ENCODE results near the gene ZNF639. TPM values are rescaled to one million over a fixed set of nuclear protein-coding genes. Genes with fewer than 3 reads are reported as not detected.
A peak's percentile ranks its signal among the peaks of the same experiment; 100 is the strongest.

Gene ZNF639
- total RNA-seq, 2 donors from 2014 or later: 46.4 to 47.2 TPM

- peak in 1 of 2 donors; percentile 62 for TF ChIP-seq CTCF (IDR thresholded peaks at IDR 0.05)
- H3K4me3 ChIP-seq: peak overlapping the region in 1 of 2 donors; percentile 92
- peak overlapping the region; percentile 97 to 98 for H3K27ac ChIP-seq
- H3K4me1 ChIP-seq: peaks cover 0 to 33% of the 10 kb centered on the region in 2 donors
- no peaks in the 10 kb centered on the region for H3K27me3 ChIP-seq
- no peaks in the 10 kb centered on the region for H3K9me3 ChIP-seq
- DNase-seq (ENCODE audit: low spot score): no peak
- peaks cover 11% of the 10 kb centered on the region for H3K36me3 ChIP-seq
Observed at GRCh38 chr3:179321668-179322285, 1.1 kb upstream of the ZNF639 start.

DNA sequence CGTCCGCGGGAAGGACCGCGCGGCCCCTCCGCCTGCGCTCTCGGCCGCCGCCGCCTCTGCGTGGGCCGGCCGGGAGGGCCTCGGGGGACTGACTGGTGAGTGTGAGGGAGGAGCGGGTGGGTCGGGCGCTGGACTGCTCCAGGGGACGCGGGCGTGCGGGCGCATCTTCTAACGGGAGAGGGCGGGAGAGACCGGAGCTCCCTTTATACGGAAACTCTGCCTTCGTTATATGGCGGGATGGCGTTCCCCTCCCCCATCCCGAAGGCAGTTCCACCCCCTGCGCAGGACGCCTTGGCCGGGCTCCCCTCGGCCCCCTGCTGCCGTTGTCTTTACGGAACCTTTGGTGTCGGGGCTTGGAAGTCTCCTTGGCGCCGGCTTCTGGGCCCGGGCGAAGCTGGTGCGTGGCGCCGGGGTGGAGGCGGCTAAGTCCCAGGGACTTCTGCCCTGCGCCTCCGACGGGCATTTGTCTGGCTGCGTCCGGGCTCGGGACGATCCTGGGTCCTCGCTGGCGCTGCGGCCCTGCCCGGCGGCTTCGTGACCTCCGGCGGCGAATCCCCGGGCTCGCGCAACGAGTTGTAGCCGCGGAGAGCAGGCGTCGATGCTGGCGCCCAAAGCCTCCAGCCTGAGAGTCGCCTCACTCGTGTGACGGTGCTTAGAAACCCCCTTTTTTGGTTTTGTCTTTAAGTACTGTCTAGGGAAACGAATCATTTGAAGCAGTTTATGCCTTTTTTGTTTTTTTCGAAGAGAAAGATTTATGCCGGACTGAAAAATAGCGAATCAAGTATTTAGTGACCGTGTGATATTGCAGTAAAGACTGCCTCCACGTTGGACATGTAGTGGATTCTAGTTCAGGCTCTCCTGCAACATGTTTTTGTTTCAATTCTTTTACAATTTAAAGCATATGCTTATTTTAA is 623 bp downstream of the ZNF639 start:
- H3K9me3 ChIP-seq: no peaks in the 10 kb centered on the region
- H3K27ac ChIP-seq: peak overlapping the region; percentile 97 to 98
- H3K4me1 ChIP-seq: peaks cover 0 to 33% of the 10 kb centered on the region in 2 donors

DNA sequence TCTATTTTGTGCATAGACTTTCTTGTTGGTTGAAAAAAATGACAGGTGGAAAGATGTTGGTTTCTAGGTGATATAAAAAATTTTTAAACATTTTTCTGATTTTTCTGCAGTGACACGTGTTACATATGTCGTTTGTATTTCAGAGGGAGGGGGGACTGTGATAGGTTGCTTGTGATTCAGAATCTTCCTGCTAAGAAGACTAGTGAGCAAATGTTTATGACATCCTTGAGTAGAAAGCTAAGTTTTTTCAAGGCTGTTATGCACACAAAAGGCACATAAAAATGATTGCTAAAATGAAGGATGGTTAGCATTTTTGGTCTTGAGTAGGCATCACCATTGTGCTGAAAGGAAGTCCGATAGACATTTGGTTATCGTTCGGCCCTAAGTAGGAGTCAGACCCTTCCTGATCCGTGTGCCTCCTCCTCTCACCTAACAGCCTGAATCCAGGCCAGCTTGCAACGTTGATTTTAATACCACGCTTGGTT is 1.5 kb downstream of the ZNF639 start:
- DNase-seq (ENCODE audit: low spot score): no peak
- peak overlapping the region; percentile 91 to 92 for H3K4me3 ChIP-seq
- H3K36me3 ChIP-seq: peaks cover 24% of the 10 kb centered on the region
- no peak for TF ChIP-seq CTCF (IDR thresholded peaks at IDR 0.05)
- no peaks in the 10 kb centered on the region for H3K9me3 ChIP-seq
- H3K4me1 ChIP-seq: peaks cover 0 to 33% of the 10 kb centered on the region in 2 donors
- peak overlapping the region; percentile 97 to 98 for H3K27ac ChIP-seq
- H3K27me3 ChIP-seq: no peaks in the 10 kb centered on the region

More for the DNA sequence above, 623 bp downstream of the ZNF639 start:
- TF ChIP-seq CTCF (IDR thresholded peaks at IDR 0.05): no peak
- H3K36me3 ChIP-seq: peaks cover 15% of the 10 kb centered on the region
- peak overlapping the region; percentile 91 to 92 for H3K4me3 ChIP-seq
- no peaks in the 10 kb centered on the region for H3K27me3 ChIP-seq
- DNase-seq (ENCODE audit: low spot score): peak; percentile 75

GRCh38 chr3:179330438-179330837 is 7.6 kb downstream of the ZNF639 start:
- no peak for TF ChIP-seq CTCF (IDR thresholded peaks at IDR 0.05)
- no peak for DNase-seq (ENCODE audit: low spot score)
- H3K27ac ChIP-seq: no peak overlapping the region

GRCh38 chr3:179332240-179332639 is 9.4 kb downstream of the ZNF639 start:
- peaks cover 0 to 13% of the 10 kb centered on the region in 2 donors for H3K4me1 ChIP-seq
- H3K27ac ChIP-seq: no peak overlapping the region
- DNase-seq (ENCODE audit: low spot score): no peak
- H3K9me3 ChIP-seq: no peaks in the 10 kb centered on the region
- no peak for TF ChIP-seq CTCF (IDR thresholded peaks at IDR 0.05)
- H3K36me3 ChIP-seq: peaks cover 64% of the 10 kb centered on the region
- H3K4me3 ChIP-seq: no peak overlapping the region
- H3K27me3 ChIP-seq: no peaks in the 10 kb centered on the region

More at GRCh38 chr3:179330438-179330837, 7.6 kb downstream of the ZNF639 start:
- Histone ChIP-seq H3K9me3 (no peaks in the 10 kb centered on the region), H3K36me3 (peaks cover 76% of the 10 kb centered on the region), H3K4me1 (peaks cover 0 to 5% of the 10 kb centered on the region in 2 donors), H3K4me3 (no peak overlapping the region), H3K27me3 (no peaks in the 10 kb centered on the region)
